Cardiac muscle cell (in vitro differentiated cells and primary cell): Measurements from ENCODE around the gene DOCK4. TPM values are rescaled to one million over a fixed set of nuclear protein-coding genes. Genes with fewer than 3 reads are reported as not detected.

Source experiments
- DNase-seq, 2 donors: peaks; one replicate each; pipeline versions ENCODE4 v3.0.0 to v3.0.0-alpha.2; 2010 to 2017; ENCODE audit warnings: low read depth in 1 of 2, low spot score in 1 of 2
- H3K27ac ChIP-seq: fragments of 200-600 bp; sonication (generic); 2 replicates; pipeline ENCODE4 v1.5.1; 2016
- H3K27me3 ChIP-seq: fragments of 200-600 bp; sonication (generic); 2 replicates; pipeline ENCODE4 v1.6.0; 2016; ENCODE audit warnings: control low read depth
- H3K36me3 ChIP-seq: fragments of 200-600 bp; sonication (generic); 2 replicates; pipeline ENCODE4 v1.5.1; 2016; ENCODE audit warnings: control low read depth
- H3K4me1 ChIP-seq: fragments of 200-600 bp; sonication (generic); 2 replicates; pipeline ENCODE4 v1.8.1; 2017; ENCODE audit warnings: low read depth, mild to moderate bottlenecking, mixed run types
- H3K4me3 ChIP-seq: fragments of 200-600 bp; sonication (generic); 2 replicates; pipeline ENCODE4 v1.5.1; 2016; ENCODE audit warnings: mild to moderate bottlenecking
- H3K9me3 ChIP-seq: fragments of 200-600 bp; sonication (generic); 2 replicates; pipeline ENCODE4 v1.5.1; 2017; ENCODE audit warnings: low read depth, mild to moderate bottlenecking, control low read depth
- polyA plus RNA-seq: library from polyadenylated mRNA; unstranded; fragments of >200 nt; fragmentation: Nextera tagmentation; extraction: Ambion mirVana; gene quantifications from 2 replicates; pipeline ENCODE4 v1.2.1, GENCODE V29; 2016
- total RNA-seq: library from RNA; depleted of rRNA; stranded (reverse); fragments of >200 nt; gene quantifications from 2 replicates; pipeline ENCODE4 v1.2.3, GENCODE V29; 2016
- TF ChIP-seq, protein P1 (sequence below): IDR thresholded peaks from 2 replicates; pipeline ENCODE4 v1.5.1; 2012; ENCODE audit warnings: low read depth, mild to moderate bottlenecking, low read length

The DOCK4 gene
- total and polyA plus RNA-seq, 2 experiments from 2014 or later, result 5.3 to 11.4 TPM

DNA sequence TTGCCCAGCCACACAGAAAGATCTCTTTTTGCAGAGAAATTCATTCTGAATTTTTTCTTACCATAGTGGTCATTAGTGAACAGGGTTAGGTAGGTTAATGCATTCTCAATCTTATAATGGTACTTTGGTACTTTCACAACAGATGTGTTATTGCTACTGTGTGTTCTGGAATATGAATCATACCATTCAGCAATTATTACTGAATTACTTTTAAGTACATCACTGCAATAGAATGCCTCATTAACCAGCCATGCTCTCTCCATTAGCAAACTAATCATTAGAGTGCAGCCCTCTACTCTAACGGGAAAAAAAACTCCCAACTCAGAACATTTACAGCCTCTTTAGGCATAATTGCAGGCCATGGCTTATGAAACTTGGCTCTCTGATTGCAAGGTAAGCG is 102.1 kb downstream of the DOCK4 start:
- no peak for DNase-seq
- Histone ChIP-seq H3K4me3 (no peak overlapping the region), H3K27ac (no peak overlapping the region), H3K4me1 (no peaks in the 10 kb centered on the region), H3K36me3 (no peaks in the 10 kb centered on the region), H3K27me3 (no peaks in the 10 kb centered on the region), H3K9me3 (no peaks in the 10 kb centered on the region)
- TF ChIP-seq, protein P1, sequence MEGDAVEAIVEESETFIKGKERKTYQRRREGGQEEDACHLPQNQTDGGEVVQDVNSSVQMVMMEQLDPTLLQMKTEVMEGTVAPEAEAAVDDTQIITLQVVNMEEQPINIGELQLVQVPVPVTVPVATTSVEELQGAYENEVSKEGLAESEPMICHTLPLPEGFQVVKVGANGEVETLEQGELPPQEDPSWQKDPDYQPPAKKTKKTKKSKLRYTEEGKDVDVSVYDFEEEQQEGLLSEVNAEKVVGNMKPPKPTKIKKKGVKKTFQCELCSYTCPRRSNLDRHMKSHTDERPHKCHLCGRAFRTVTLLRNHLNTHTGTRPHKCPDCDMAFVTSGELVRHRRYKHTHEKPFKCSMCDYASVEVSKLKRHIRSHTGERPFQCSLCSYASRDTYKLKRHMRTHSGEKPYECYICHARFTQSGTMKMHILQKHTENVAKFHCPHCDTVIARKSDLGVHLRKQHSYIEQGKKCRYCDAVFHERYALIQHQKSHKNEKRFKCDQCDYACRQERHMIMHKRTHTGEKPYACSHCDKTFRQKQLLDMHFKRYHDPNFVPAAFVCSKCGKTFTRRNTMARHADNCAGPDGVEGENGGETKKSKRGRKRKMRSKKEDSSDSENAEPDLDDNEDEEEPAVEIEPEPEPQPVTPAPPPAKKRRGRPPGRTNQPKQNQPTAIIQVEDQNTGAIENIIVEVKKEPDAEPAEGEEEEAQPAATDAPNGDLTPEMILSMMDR, result no peak

DNA sequence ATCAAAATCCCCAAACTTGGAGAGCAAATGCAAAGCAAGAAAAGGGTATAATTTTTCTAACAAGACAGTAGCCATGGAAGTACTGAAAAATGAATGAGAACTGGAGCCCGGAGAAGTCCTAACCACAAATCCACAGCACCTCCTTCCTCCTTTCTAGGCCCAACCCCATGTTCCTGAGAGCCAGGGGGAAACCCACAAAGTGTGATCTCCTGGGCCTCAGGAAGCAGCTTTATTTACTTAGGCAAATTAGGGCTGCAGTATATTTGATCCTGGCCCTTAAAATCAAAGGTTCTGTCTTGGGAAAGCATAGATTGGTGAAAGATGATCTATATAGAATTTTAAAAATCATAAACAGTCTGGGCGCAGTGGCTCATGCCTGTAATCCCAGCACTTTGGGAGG is 103.0 kb downstream of the DOCK4 start:
- DNase-seq, result peak in 1 of 2 donors; percentile 67
- Histone ChIP-seq H3K27ac (no peak overlapping the region), H3K4me1 (no peaks in the 10 kb centered on the region), H3K36me3 (no peaks in the 10 kb centered on the region), H3K4me3 (no peak overlapping the region), H3K9me3 (no peaks in the 10 kb centered on the region), H3K27me3 (no peaks in the 10 kb centered on the region)
- TF ChIP-seq, protein P1, result no peak

DNA sequence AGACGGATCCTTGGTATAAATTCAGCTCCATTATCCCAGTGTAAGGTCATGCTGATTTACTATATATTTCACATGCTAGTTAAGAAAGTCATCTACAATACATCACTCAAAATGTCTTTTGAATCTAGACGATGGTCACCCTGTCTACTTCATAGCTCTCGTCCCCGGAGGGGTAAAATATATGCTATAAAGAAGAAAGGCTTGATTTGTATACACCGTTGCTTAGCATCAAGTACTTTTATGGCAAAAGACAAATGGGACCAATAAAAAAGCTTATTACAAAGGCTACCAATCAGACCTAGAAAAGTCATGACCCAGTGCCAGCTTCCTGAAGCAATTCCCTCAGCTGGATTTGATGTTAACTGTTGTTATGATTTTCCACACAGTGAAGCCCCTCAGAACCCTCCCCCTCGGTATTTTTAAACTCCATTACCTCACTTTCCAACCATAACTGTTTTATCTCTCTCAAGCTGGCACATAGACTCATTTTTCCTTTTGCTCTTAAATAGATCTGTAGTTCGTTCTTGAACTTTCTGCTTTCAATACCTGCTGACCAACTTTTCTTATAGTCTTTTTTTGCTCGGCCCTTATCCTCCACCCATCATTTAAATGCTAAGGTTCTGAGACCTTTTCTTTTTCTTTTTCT is 104.9 kb downstream of the DOCK4 start:
- DNase-seq, result no peak
- Histone ChIP-seq H3K9me3 (no peaks in the 10 kb centered on the region), H3K27ac (no peak overlapping the region), H3K36me3 (no peaks in the 10 kb centered on the region), H3K4me1 (no peaks in the 10 kb centered on the region), H3K4me3 (no peak overlapping the region), H3K27me3 (no peaks in the 10 kb centered on the region)
- TF ChIP-seq, protein P1, result no peak

DNA sequence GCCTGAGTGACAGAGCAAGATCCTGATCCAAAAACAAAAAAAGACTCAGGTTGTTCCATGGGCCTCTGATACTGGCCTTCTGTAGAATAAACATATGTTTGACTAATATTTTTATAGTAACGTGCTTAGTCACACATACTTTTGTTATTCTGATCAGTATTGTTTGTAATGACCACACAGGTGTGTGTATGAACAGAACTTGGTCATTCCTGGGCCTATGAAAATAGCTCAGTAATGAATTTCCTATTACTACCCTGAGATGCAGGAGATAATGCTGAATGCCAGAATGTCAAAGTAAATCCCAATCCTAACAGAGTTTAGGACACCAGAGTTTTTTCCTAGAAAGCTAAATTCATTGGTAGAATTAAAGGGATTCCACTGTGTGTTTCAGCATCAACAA is 108.7 kb downstream of the DOCK4 start:
- no peaks in the 10 kb centered on the region for H3K4me1 ChIP-seq
- no peak overlapping the region for H3K4me3 ChIP-seq
- H3K9me3 ChIP-seq, result no peaks in the 10 kb centered on the region
- H3K27me3 ChIP-seq, result no peaks in the 10 kb centered on the region
- no peak for DNase-seq
- TF ChIP-seq, protein P1, result no peak
- H3K36me3 ChIP-seq, result no peaks in the 10 kb centered on the region
- no peak overlapping the region for H3K27ac ChIP-seq

DNA sequence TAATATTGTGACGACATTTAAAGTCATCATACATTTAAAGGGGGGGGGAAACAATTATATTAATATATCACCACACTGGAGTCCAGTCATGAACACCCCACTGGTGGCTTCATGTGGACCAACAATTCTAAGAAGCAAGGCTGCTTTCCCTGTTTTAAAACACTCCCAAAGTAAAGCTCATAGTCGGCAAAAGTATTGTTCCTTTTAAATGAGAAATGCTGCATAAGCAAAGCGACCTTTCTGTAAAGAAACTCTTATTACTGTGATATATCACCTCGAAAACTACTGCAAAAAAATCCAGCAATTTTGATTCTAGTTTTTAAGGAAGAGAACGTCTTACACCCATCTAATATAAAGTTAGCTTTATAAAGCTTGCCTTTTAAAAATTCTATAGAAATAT is 112.8 kb downstream of the DOCK4 start:
- no peaks in the 10 kb centered on the region for H3K36me3 ChIP-seq
- no peaks in the 10 kb centered on the region for H3K9me3 ChIP-seq
- TF ChIP-seq, protein P1, result no peak
- H3K27ac ChIP-seq, result no peak overlapping the region
- no peak overlapping the region for H3K4me3 ChIP-seq
- DNase-seq, result no peak
- no peaks in the 10 kb centered on the region for H3K27me3 ChIP-seq
- H3K4me1 ChIP-seq, result no peaks in the 10 kb centered on the region
